ENCODE data around the gene FBXL7.

The FBXL7 gene

DNA sequence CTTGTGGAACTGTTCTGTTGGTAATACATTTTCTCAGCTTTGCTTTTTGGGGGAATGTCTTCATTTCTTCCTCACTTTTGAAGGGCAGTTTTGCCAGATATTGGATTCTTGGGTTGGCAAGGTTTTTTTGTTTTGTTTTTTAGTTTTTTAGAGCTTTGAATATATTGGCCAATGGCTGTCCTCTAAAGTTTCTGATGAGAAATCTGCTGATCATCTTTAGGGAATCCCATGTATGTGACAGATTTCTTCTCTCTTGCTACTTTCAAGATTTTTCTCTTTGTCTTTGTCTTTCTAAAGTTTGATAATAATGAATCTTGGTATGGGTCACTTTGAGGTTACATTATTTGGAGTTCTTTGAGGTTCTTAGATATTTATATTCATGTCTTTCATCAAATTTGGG, 227.4 kb downstream of the FBXL7 start:
- no peak for TF ChIP-seq TOX (CRISPR knock-in tag; IDR thresholded peaks at IDR 0.05; ENCODE audit: borderline replicate concordance)
- no peak for TF ChIP-seq ESRRG (CRISPR knock-in tag; IDR thresholded peaks at IDR 0.05)
- TF ChIP-seq ZFP3 (CRISPR knock-in tag; IDR thresholded peaks at IDR 0.05), result no peak
- TF ChIP-seq, protein P1, sequence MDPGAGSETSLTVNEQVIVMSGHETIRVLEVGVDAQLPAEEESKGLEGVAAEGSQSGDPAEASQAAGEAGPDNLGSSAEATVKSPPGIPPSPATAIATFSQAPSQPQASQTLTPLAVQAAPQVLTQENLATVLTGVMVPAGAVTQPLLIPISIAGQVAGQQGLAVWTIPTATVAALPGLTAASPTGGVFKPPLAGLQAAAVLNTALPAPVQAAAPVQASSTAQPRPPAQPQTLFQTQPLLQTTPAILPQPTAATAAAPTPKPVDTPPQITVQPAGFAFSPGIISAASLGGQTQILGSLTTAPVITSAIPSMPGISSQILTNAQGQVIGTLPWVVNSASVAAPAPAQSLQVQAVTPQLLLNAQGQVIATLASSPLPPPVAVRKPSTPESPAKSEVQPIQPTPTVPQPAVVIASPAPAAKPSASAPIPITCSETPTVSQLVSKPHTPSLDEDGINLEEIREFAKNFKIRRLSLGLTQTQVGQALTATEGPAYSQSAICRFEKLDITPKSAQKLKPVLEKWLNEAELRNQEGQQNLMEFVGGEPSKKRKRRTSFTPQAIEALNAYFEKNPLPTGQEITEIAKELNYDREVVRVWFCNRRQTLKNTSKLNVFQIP (CRISPR knock-in tag; IDR thresholded peaks at IDR 0.05; ENCODE audit: borderline replicate concordance, low read depth), result no peak
- TF ChIP-seq PPARA (CRISPR knock-in tag; IDR thresholded peaks at IDR 0.05; ENCODE audit: borderline replicate concordance), result no peak
- TF ChIP-seq ZC3H10 (CRISPR knock-in tag; IDR thresholded peaks at IDR 0.05), result no peak
- TF ChIP-seq ISL1 (CRISPR knock-in tag; IDR thresholded peaks at IDR 0.05), result no peak
- no peak for TF ChIP-seq TSHZ2 (CRISPR knock-in tag; IDR thresholded peaks at IDR 0.05)
- TF ChIP-seq SNAI2 (CRISPR knock-in tag; IDR thresholded peaks at IDR 0.05), result no peak
- TF ChIP-seq, protein P2, sequence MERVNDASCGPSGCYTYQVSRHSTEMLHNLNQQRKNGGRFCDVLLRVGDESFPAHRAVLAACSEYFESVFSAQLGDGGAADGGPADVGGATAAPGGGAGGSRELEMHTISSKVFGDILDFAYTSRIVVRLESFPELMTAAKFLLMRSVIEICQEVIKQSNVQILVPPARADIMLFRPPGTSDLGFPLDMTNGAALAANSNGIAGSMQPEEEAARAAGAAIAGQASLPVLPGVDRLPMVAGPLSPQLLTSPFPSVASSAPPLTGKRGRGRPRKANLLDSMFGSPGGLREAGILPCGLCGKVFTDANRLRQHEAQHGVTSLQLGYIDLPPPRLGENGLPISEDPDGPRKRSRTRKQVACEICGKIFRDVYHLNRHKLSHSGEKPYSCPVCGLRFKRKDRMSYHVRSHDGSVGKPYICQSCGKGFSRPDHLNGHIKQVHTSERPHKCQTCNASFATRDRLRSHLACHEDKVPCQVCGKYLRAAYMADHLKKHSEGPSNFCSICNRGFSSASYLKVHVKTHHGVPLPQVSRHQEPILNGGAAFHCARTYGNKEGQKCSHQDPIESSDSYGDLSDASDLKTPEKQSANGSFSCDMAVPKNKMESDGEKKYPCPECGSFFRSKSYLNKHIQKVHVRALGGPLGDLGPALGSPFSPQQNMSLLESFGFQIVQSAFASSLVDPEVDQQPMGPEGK (CRISPR knock-in tag; IDR thresholded peaks at IDR 0.05; ENCODE audit: borderline replicate concordance), result no peak
- TF ChIP-seq RARB (CRISPR knock-in tag; IDR thresholded peaks at IDR 0.05), result no peak
- no peak for TF ChIP-seq ARNTL (CRISPR knock-in tag; IDR thresholded peaks at IDR 0.05; ENCODE audit: borderline replicate concordance, low read depth)
- no peak for TF ChIP-seq GLIS3 (CRISPR knock-in tag; IDR thresholded peaks at IDR 0.05)
- no peak for TF ChIP-seq CSDC2 (CRISPR knock-in tag; IDR thresholded peaks at IDR 0.05)
- TF ChIP-seq, protein P3, sequence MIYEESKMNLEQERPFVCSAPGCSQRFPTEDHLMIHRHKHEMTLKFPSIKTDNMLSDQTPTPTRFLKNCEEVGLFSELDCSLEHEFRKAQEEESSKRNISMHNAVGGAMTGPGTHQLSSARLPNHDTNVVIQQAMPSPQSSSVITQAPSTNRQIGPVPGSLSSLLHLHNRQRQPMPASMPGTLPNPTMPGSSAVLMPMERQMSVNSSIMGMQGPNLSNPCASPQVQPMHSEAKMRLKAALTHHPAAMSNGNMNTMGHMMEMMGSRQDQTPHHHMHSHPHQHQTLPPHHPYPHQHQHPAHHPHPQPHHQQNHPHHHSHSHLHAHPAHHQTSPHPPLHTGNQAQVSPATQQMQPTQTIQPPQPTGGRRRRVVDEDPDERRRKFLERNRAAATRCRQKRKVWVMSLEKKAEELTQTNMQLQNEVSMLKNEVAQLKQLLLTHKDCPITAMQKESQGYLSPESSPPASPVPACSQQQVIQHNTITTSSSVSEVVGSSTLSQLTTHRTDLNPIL (CRISPR knock-in tag; IDR thresholded peaks at IDR 0.05; ENCODE audit: low read depth), result no peak
- no peak for TF ChIP-seq BACH2 (CRISPR knock-in tag; IDR thresholded peaks at IDR 0.05; ENCODE audit: borderline replicate concordance)
- no peak for TF ChIP-seq CSRNP3 (CRISPR knock-in tag; IDR thresholded peaks at IDR 0.05)
- no peak for TF ChIP-seq OSR1 (CRISPR knock-in tag; IDR thresholded peaks at IDR 0.05)
- no peak for TF ChIP-seq ZFP30 (CRISPR knock-in tag; IDR thresholded peaks at IDR 0.05)
- no peak for TF ChIP-seq ZNF565 (CRISPR knock-in tag; conservative IDR thresholded peaks at IDR 0.05; ENCODE audit: low read depth)
- ATAC-seq, result no peak

DNA sequence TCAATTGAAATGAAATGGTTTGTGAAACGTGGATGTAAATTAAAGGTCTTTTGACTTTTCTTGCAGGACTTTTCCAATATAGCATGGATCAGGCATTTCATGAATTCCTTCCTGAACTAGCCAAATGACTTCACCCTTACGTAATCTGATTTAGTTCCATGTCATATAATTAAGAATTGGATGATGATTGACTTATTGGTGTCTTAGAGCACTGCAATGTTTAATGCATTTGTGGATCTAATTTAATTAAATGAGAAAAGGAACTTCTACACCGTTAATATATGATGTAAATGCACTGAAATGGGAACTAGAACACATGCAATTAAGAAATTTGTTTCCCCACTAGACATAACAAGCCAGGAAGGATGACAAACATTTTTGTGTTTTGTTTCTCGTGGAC, 228.8 kb downstream of the FBXL7 start:
- no peak for ATAC-seq
- TF ChIP-seq ZFP3 (CRISPR knock-in tag; IDR thresholded peaks at IDR 0.05) (no peak), OSR1 (CRISPR knock-in tag; IDR thresholded peaks at IDR 0.05) (no peak), ISL1 (CRISPR knock-in tag; IDR thresholded peaks at IDR 0.05) (no peak; the same call in 1 of the 2 replicates), ZNF8 (CRISPR knock-in tag; IDR thresholded peaks at IDR 0.05) (no peak), CSDC2 (CRISPR knock-in tag; IDR thresholded peaks at IDR 0.05) (no peak), ESRRG (CRISPR knock-in tag; IDR thresholded peaks at IDR 0.05) (no peak), CSRNP3 (CRISPR knock-in tag; IDR thresholded peaks at IDR 0.05) (no peak), ZFP30 (CRISPR knock-in tag; IDR thresholded peaks at IDR 0.05) (no peak), SNAI2 (CRISPR knock-in tag; IDR thresholded peaks at IDR 0.05) (no peak), TOX (CRISPR knock-in tag; IDR thresholded peaks at IDR 0.05; ENCODE audit: borderline replicate concordance) (no peak), ARNTL (CRISPR knock-in tag; IDR thresholded peaks at IDR 0.05; ENCODE audit: borderline replicate concordance, low read depth) (no peak), ZC3H10 (CRISPR knock-in tag; IDR thresholded peaks at IDR 0.05) (no peak)
- TF ChIP-seq, protein P2 (CRISPR knock-in tag; IDR thresholded peaks at IDR 0.05; ENCODE audit: borderline replicate concordance), result no peak
- TF ChIP-seq, protein P3 (CRISPR knock-in tag; IDR thresholded peaks at IDR 0.05; ENCODE audit: low read depth), result no peak
- TF ChIP-seq, protein P1 (CRISPR knock-in tag; IDR thresholded peaks at IDR 0.05; ENCODE audit: borderline replicate concordance, low read depth), result no peak
